ENCODE results near the gene GALNT10.

Gene GALNT10

DNA sequence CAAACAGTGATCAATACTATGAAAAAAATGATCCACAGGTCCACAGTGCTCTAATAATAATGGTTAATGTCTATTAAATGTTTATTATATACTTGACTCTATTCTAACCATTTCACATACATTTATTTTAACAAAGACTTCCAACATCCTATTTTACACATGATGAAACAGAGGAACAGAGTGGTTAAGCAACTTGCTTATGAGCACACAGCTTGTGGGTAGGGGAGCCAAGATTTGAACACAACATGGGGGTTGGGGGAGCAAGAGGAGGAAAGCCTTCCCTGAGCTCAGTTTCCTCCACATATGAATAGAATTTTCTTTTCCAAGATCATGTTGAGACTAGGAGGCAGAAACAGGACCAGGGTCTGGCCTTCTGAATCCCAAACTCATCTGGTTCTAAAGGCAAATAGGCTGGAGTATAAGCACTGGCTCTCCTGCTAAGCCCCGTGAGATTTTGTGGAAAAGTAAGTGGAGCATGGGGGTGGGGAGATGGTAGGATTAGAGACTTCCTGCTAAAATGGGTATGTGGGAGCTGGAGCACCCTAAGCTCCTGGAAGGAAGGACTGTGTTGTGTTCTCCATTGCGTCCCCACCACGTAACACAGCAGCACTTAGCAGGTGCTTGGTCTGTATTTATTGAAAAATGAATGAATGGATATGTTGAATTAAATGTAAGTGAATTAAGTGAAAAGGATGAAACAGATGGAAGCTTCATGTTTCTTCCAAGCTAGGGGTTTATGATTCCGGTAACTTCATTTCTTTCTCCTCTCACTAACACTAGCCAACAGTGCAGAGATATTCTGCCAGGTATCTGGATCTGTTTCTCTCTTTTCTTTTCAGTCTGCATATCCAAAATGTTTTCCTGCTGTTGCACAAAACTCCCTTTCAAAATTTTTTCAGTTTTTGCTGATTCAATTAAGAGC lies 26.9 kb upstream of the GALNT10 start:
- Mint-ChIP-seq H3K4me3 (no peak overlapping the region), H3K4me1 (peaks cover 51% of the 10 kb centered on the region), H3K27me3 (ENCODE audit: low read depth) (peaks cover 32% of the 10 kb centered on the region), H3K27ac (peak overlapping the region in 2 of 3 experiments; percentile 26 to 56), H3K9me3 (no peaks in the 10 kb centered on the region), H3K36me3 (ENCODE audit: low read depth) (no peaks in the 10 kb centered on the region)
- TF ChIP-seq, protein P1, sequence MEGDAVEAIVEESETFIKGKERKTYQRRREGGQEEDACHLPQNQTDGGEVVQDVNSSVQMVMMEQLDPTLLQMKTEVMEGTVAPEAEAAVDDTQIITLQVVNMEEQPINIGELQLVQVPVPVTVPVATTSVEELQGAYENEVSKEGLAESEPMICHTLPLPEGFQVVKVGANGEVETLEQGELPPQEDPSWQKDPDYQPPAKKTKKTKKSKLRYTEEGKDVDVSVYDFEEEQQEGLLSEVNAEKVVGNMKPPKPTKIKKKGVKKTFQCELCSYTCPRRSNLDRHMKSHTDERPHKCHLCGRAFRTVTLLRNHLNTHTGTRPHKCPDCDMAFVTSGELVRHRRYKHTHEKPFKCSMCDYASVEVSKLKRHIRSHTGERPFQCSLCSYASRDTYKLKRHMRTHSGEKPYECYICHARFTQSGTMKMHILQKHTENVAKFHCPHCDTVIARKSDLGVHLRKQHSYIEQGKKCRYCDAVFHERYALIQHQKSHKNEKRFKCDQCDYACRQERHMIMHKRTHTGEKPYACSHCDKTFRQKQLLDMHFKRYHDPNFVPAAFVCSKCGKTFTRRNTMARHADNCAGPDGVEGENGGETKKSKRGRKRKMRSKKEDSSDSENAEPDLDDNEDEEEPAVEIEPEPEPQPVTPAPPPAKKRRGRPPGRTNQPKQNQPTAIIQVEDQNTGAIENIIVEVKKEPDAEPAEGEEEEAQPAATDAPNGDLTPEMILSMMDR (IDR thresholded peaks at IDR 0.05; ENCODE audit: unreplicated experiment in 3 of 3): no peak

DNA sequence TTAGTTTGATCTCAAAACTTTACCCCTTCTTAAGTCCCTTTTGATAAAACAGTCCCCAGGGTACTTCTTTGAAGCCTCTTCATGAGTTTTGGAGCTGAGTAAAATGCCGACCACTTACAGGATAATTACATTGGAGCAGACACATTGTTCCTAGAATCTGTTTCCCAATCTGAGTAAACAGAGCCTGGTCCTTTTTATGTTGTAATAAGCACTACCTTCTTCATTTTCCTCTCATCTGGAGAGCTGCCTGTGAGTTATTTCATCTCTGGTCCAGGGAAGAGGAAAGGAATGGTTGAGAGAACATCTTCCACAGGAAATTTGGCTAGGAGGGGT lies 26.3 kb upstream of the GALNT10 start:
- H3K4me3 Mint-ChIP-seq: no peak overlapping the region
- peaks cover 53% of the 10 kb centered on the region for H3K4me1 Mint-ChIP-seq
- peak overlapping the region in 2 of 3 experiments; percentile 26 to 56 for H3K27ac Mint-ChIP-seq
- no peaks in the 10 kb centered on the region for H3K36me3 Mint-ChIP-seq (ENCODE audit: low read depth)
- TF ChIP-seq, protein P1 (IDR thresholded peaks at IDR 0.05; ENCODE audit: unreplicated experiment in 3 of 3): no peak
- H3K9me3 Mint-ChIP-seq: no peaks in the 10 kb centered on the region
- H3K27me3 Mint-ChIP-seq (ENCODE audit: low read depth): peaks cover 28% of the 10 kb centered on the region

DNA sequence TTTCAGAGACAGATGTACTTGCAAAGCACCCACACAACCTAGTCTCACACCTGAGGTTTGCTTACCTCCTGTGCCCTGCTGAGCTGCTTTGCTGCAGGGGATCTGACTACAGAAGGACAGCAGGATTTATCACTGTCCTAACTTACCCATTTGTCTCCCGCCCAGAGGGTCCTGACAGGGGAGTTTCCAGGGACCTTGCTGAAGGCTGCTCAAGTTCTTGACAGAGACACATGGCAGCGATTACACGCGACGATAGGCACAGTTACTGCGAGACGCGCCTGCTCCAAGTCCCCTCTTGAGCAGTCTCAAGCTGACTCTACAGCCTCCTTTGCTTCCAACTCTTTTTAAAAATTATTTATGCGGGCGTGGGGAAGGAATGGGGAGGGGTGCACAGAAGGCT lies 24.6 kb upstream of the GALNT10 start:
- Mint-ChIP-seq H3K27me3 (ENCODE audit: low read depth) (peaks cover 31% of the 10 kb centered on the region), H3K27ac (peak overlapping the region in 1 of 3 experiments; percentile 56), H3K36me3 (ENCODE audit: low read depth) (no peaks in the 10 kb centered on the region), H3K4me1 (peaks cover 53% of the 10 kb centered on the region), H3K9me3 (no peaks in the 10 kb centered on the region), H3K4me3 (peak overlapping the region in 1 of 3 experiments; percentile 50)
- TF ChIP-seq, protein P1 (IDR thresholded peaks at IDR 0.05; ENCODE audit: unreplicated experiment in 3 of 3): no peak

DNA sequence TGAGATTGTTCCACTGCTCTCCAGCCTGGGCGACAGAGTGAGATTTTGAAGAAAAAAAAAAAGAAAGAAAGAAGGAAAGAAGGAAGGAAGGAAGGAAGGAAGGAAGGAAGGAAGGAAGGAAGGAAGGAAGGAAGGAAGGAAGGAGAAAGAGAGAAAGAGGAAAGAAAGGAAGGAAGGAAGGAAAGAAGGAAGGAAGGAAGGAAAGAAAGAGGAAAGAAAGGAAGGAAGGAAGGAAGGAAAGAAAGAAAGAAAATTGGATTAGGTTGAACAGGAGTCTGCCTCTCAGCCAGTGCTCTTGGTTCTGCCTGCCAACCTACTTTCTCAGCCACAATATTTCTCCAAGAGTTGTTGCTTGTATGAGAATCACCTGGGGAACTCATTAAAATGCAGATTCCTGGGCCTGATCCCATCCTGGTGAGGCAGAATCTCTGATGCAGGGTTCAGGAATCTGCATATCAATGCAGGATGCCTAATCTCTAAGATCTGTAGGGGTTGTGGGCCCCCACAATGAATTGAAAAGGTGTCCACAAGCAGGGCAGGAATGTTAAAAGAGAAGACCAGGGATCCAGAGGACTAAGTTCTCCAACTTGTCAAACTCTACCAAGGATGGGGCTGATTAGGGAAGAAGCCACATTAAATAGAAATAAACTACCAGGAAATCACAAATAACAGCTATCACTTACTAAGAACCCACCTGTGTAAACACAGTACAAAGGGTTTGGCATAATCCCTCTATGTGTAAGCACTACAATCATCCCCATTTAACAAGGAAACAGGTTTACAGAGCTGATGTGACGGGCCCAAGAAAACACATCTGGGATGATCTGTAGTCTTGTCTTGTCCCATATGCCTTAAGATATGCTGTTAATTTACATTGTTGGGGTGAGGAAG lies 23.4 kb upstream of the GALNT10 start:
- TF ChIP-seq, protein P1 (IDR thresholded peaks at IDR 0.05; ENCODE audit: unreplicated experiment in 3 of 3): no peak
- no peaks in the 10 kb centered on the region for H3K9me3 Mint-ChIP-seq
- H3K27me3 Mint-ChIP-seq (ENCODE audit: low read depth): peaks cover 34% of the 10 kb centered on the region
- H3K27ac Mint-ChIP-seq: no peak overlapping the region
- no peaks in the 10 kb centered on the region for H3K36me3 Mint-ChIP-seq (ENCODE audit: low read depth)
- H3K4me1 Mint-ChIP-seq: peaks cover 43% of the 10 kb centered on the region
- H3K4me3 Mint-ChIP-seq: no peak overlapping the region

DNA sequence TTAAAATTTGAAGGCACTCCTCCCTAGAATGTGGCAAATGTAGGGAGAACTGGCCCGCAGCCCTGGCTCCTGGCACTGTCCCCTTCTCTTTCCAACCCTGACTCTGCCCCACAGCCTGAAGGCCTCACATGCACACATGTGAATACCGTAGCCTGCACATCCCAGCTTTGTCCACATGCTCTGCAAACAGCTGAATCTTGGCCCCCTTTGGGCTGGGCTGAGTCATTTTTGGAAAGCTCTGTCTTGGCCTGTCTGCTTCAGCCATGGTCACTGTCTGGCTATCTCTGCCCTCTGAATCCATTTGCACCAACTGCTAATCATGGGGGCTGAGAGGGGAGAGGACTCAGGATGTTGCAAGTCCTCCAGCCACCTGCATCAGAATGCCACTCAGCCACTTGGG lies 22.1 kb upstream of the GALNT10 start:
- Mint-ChIP-seq H3K4me3 (no peak overlapping the region), H3K4me1 (peaks cover 31% of the 10 kb centered on the region), H3K27me3 (ENCODE audit: low read depth) (peaks cover 33% of the 10 kb centered on the region), H3K27ac (no peak overlapping the region), H3K36me3 (ENCODE audit: low read depth) (no peaks in the 10 kb centered on the region), H3K9me3 (no peaks in the 10 kb centered on the region)
- TF ChIP-seq, protein P1 (IDR thresholded peaks at IDR 0.05; ENCODE audit: unreplicated experiment in 3 of 3): no peak
